K562 (cell line): ENCODE measurements around the gene NKIRAS2. TPM values are rescaled to one million over a fixed set of nuclear protein-coding genes. Genes with fewer than 3 reads are reported as not detected.

Experiments
- ATAC-seq: fragments of 200-7000 bp; cut with Tn5 transposase; 3 replicates; pipeline ENCODE4 v1.9.1; 2020; ENCODE audit warnings: moderate library complexity
- BruUV-seq: library from RNA; stranded (reverse); fragments of 400-500 nt; replicated peaks from 2 replicates; lab custom pipeline; 2021; lab: Mats Ljungman, UMichigan
- CTCF ChIA-PET: fragments of 300-600 bp; formaldehyde crosslinking; extraction: SDS; loops from one replicate; lab custom pipeline; 2021; ENCODE audit warnings: low intra/inter-chr PET ratio; lab: Yijun Ruan, JAX
- POLR2A ChIA-PET: fragments of 300-600, 350-650 bp; sonication (Branson Sonifier 250); formaldehyde crosslinking; extraction: SDS; loops from one replicate; lab custom pipeline; 2021; ENCODE audit warnings: antibody characterized with exemption, inconsistent platforms; lab: Yijun Ruan, JAX
- DNase-seq, 4 experiments: peaks; one replicate each; pipeline versions ENCODE4 v3.0.0 to v3.0.0-alpha.2; 2011 to 2018; ENCODE audit warnings: low spot score in 3 of 4, mixed read lengths in 3 of 4; ENCODE audit errors: extremely low read depth in 1 of 4
- FAIRE-seq: peaks from 2 replicates; lab custom pipeline; 2011; peaks lifted over from hg19 to GRCh38; lab: Jason Lieb, UNC
- H2AFZ ChIP-seq: 2 replicates; pipeline ENCODE4 v1.6.0; 2011; ENCODE audit warnings: low read depth, low read length, control low read depth, inconsistent platforms
- H3K27ac ChIP-seq: fragments of 200-600 bp; 3 replicates; pipeline ENCODE4 v1.8.0; 2011; ENCODE audit warnings: low read depth, mild to moderate bottlenecking, control low read depth, inconsistent platforms, low read length, moderate library complexity, mixed read lengths; ENCODE audit errors: extremely low read depth
- H3K27me3 ChIP-seq, 2 experiments: fragments of 300-600 bp in 1 of 2; 2 replicates in 1 of 2; 3 replicates in 1 of 2; pipeline versions ENCODE4 v1.6.0 to v1.8.0; 2011; ENCODE audit warnings: inconsistent platforms in 2 of 2, low read length in 2 of 2, mild to moderate bottlenecking in 1 of 2, mixed read lengths in 1 of 2, moderate library complexity in 1 of 2; ENCODE audit not compliant: control insufficient read depth in 2 of 2, insufficient read depth in 2 of 2
- H3K36me3 ChIP-seq: fragments of 300-600 bp; 3 replicates; pipeline ENCODE4 v1.8.0; 2011; ENCODE audit warnings: mild to moderate bottlenecking, low read length, inconsistent platforms; ENCODE audit not compliant: control insufficient read depth, insufficient read depth
- H3K4me1 ChIP-seq, 2 experiments: fragments of 200-600 bp in 1 of 2; replicated peaks in 1 of 2; 2 replicates in 1 of 2; 3 replicates in 1 of 2; pipeline versions ENCODE4 v1.5.1 to v1.8.0; 2011; ENCODE audit warnings: inconsistent platforms in 2 of 2, low read length in 2 of 2, mild to moderate bottlenecking in 1 of 2, mixed read lengths in 1 of 2, moderate library complexity in 1 of 2; ENCODE audit not compliant: control insufficient read depth in 2 of 2, insufficient read depth in 2 of 2
- H3K4me2 ChIP-seq: 2 replicates; pipeline ENCODE4 v1.6.1; 2011; ENCODE audit warnings: low read length, control low read depth, inconsistent platforms, mixed read lengths; ENCODE audit not compliant: insufficient read depth
- H3K4me3 ChIP-seq: fragments of 200-600 bp; sonication (generic), shearing (Covaris generic); 2 replicates; pipeline ENCODE4 v1.5.1; 2016; ENCODE audit warnings: control low read depth, inconsistent platforms
- H3K79me2 ChIP-seq: fragments of 200-600 bp; 3 replicates; pipeline ENCODE4 v1.8.0; 2011; ENCODE audit warnings: low read length, inconsistent platforms; ENCODE audit not compliant: control insufficient read depth, insufficient read depth
- H3K9ac ChIP-seq, 2 experiments: 2 replicates each; pipeline versions ENCODE4 v1.6.0 to v1.6.1; 2011; ENCODE audit warnings: low read depth in 2 of 2, low read length in 2 of 2, control low read depth in 1 of 2, inconsistent platforms in 1 of 2, mild to moderate bottlenecking in 1 of 2, mixed read lengths in 1 of 2; ENCODE audit not compliant: insufficient read depth in 1 of 2
- H3K9me1 ChIP-seq: one replicate; pipeline ENCODE4 v1.6.0; 2011; ENCODE audit warnings: inconsistent platforms, mild to moderate bottlenecking, low read length, moderate library complexity; ENCODE audit not compliant: control insufficient read depth, insufficient read depth
- H3K9me3 ChIP-seq: replicated peaks from 2 replicates; pipeline ENCODE4 v1.5.1; 2011; ENCODE audit warnings: low read depth, low read length, inconsistent platforms; ENCODE audit not compliant: control insufficient read depth, insufficient read depth
- H4K20me1 ChIP-seq: replicated peaks from 2 replicates; pipeline ENCODE4 v1.6.1; 2011; ENCODE audit warnings: low read length, inconsistent platforms, mixed read lengths; ENCODE audit not compliant: control insufficient read depth, insufficient read depth
- CUX1 ChIP-seq: fragments of 200-800 bp; sonication (Bioruptor generic); IDR thresholded peaks from 2 replicates; pipeline ENCODE4 v1.6.1; 2016; ENCODE audit warnings: missing genetic modification characterization, missing compliant biosample characterization
- ETS1 ChIP-seq: conservative IDR thresholded peaks from 2 replicates; pipeline ENCODE4 v1.6.1; 2011; ENCODE audit warnings: low read depth, mild to moderate bottlenecking, low read length; ENCODE audit not compliant: control insufficient read depth
- EWSR1 ChIP-seq: fragments of 450-650 bp; IDR thresholded peaks from 2 replicates; pipeline ENCODE4 v1.6.1; 2018; ENCODE audit warnings: borderline replicate concordance, mild to moderate bottlenecking, low read depth, moderate library complexity; ENCODE audit not compliant: partially characterized antibody
- FOXP1 ChIP-seq: sonication (generic); formaldehyde crosslinking; IDR thresholded peaks from 2 replicates; pipeline ENCODE4 v1.8.0; 2022; ENCODE audit warnings: mild to moderate bottlenecking, missing genetic modification reagents
- HDAC2 ChIP-seq: fragments of 450-650 bp; IDR thresholded peaks from 2 replicates; pipeline ENCODE4 v1.6.1; 2016; ENCODE audit warnings: mild to moderate bottlenecking
- IFI16 ChIP-seq: fragments of 250-450 bp; sonication (Bioruptor Pico); IDR thresholded peaks from 2 replicates; pipeline ENCODE4 v2.1.2; 2022; ENCODE audit warnings: mild to moderate bottlenecking, inconsistent platforms
- MAFK ChIP-seq: IDR thresholded peaks from 2 replicates; pipeline ENCODE4 v1.6.1; 2011; ENCODE audit warnings: low read length, improper control_type of control experiment
- MCM3 ChIP-seq: fragments of 450-650 bp; IDR thresholded peaks from 2 replicates; pipeline ENCODE4 v1.6.1; 2016
- MNT ChIP-seq, 2 experiments: fragments of 450-650 bp; conservative IDR thresholded peaks; 2 replicates each; pipeline ENCODE4 v1.6.1; 2017; ENCODE audit warnings: mild to moderate bottlenecking in 2 of 2, moderate library complexity in 2 of 2
- MXD1 ChIP-seq: fragments of 250-450 bp; sonication (Bioruptor Pico); IDR thresholded peaks from 2 replicates; pipeline ENCODE4 v1.8.0; 2021; ENCODE audit warnings: borderline replicate concordance, mild to moderate bottlenecking, moderate library complexity; ENCODE audit not compliant: poor library complexity, severe bottlenecking
- PHF20 ChIP-seq: fragments of 450-650 bp; IDR thresholded peaks from 2 replicates; pipeline ENCODE4 v1.6.1; 2018; ENCODE audit not compliant: partially characterized antibody
- SRSF1 ChIP-seq: fragments of 200-400 bp; formaldehyde crosslinking; IDR thresholded peaks from 2 replicates; pipeline ENCODE4 v1.6.1; 2017; ENCODE audit warnings: mild to moderate bottlenecking, low read depth, low read length, moderate library complexity
- ZNF384 ChIP-seq: IDR thresholded peaks from 2 replicates; pipeline ENCODE4 v1.6.1; 2012; ENCODE audit warnings: low read depth, low read length, improper control_type of control experiment
- WGBS: fragments of 100-300 bp; shearing (Covaris generic); methylation state at CpG from one replicate; pipeline ENCODE4 v1.1.6; 2016; ENCODE audit warnings: low coverage, mixed read lengths; ENCODE audit not compliant: insufficient coverage; ENCODE audit errors: missing lambda C conversion rate; 5-methylcytosine and 5-hydroxymethylcytosine counted together
- in situ Hi-C: fragments of 300-500 bp; cut with MboI; formaldehyde crosslinking; loops from 4 replicates; pipeline ENCODE4 v1.15.0; 2018; ENCODE audit warnings: inconsistent platforms, mixed read lengths
- intact Hi-C: fragments of 100-400 bp; cut with micrococcal nuclease; formaldehyde crosslinking; loops from 2 replicates; pipeline ENCODE4 v1.14.2; 2022
- polyA plus RNA-seq, 8 experiments: library from polyadenylated mRNA; depleted of rRNA in 4 of 8; stranded (reverse) in 5 of 8; unstranded in 3 of 8; fragments of >200 nt; fragmentation: Nextera tagmentation in 2 of 8; fragmentation: Illumina TruSeq in 1 of 8; extraction: Ambion mirVana in 2 of 8; extraction: Trizol in 1 of 8; gene quantifications; 2 replicates each; pipeline versions ENCODE4 v1.2.1 to v1.2.3, GENCODE V29; 2011 to 2014; ENCODE audit warnings: inconsistent platforms in 1 of 8, missing spikeins in 1 of 8
- total RNA-seq, 7 experiments: library from RNA; depleted of rRNA in 6 of 7; stranded (reverse); fragments of >200 nt in 6 of 7; fragmentation: Illumina TruSeq in 2 of 7; extraction: Trizol in 2 of 7; gene quantifications; 2 replicates each; pipeline versions ENCODE4 v1.2.1 to v1.2.3, GENCODE V29; 2011 to 2021; ENCODE audit warnings: low replicate concordance in 1 of 7

The NKIRAS2 gene
- total and polyA plus RNA-seq, 9 of the 15 experiments (the other 6 are each of a cell fraction or from before 2014, with no cell fraction given), result 10.1 to 65.5 (median 29.8) TPM

GRCh38 chr17:41985919-41986318, 34.0 kb upstream of the NKIRAS2 start:
- no peaks in the 10 kb centered on the region for H3K27me3 ChIP-seq
- peaks cover 97% of the 10 kb centered on the region for H3K36me3 ChIP-seq
- no peaks in the 10 kb centered on the region for H3K4me1 ChIP-seq
- H4K20me1 ChIP-seq, result no peaks in the 10 kb centered on the region
- no peak overlapping the region for H3K9ac ChIP-seq
- WGBS, result 97% methylated on average over 5 of the region's 8 CpGs
- no TSS peak for BruUV-seq
- H3K4me3 ChIP-seq, result no peak overlapping the region
- no peaks in the 10 kb centered on the region for H3K79me2 ChIP-seq
- ATAC-seq (no peak), DNase-seq (no peak), FAIRE-seq (no peak)
- CTCF ChIA-PET, result no interaction called here
- POLR2A ChIA-PET, result interaction anchor here (0.9 to 1.5 kb wide), 5 partner anchors 11 to 65 kb away, joined by 3 to 4 read pairs (median 3); partner anchors contain the start of gene C17orf113
- intact Hi-C loops, result no loop called here
- no peaks in the 10 kb centered on the region for H3K9me3 ChIP-seq
- H3K4me2 ChIP-seq, result no peak overlapping the region
- H3K9me1 ChIP-seq, result no peaks in the 10 kb centered on the region
- H3K27ac ChIP-seq, result no peak overlapping the region
- H2AFZ ChIP-seq, result no peak overlapping the region
- in situ Hi-C loops, result no loop called here
- TF ChIP-seq CUX1 (CRISPR knock-in tag), result no peak
- TF ChIP-seq MNT (conservative IDR thresholded peaks at IDR 0.05), result no peak
- no peak for TF ChIP-seq HDAC2
- no peak for TF ChIP-seq SRSF1
- no peak for TF ChIP-seq PHF20
- no peak for TF ChIP-seq EWSR1
- TF ChIP-seq FOXP1 (CRISPR knock-in tag), result no peak
- no peak for TF ChIP-seq ZNF384
- no peak for TF ChIP-seq ETS1
- no peak for TF ChIP-seq IFI16 (CRISPR knock-in tag)
- no peak for TF ChIP-seq MXD1
- no peak for TF ChIP-seq MCM3
- no peak for TF ChIP-seq MAFK
